Measurements from ENCODE around the gene GDI1. TPM values are rescaled to one million over a fixed set of nuclear protein-coding genes. Genes with fewer than 3 reads are reported as not detected.

Gene GDI1
- total RNA-seq, 1 experiment from 2014 or later = 128 TPM

GRCh38 chrX:154439841-154440240 is 2.9 kb downstream of the GDI1 start:
- no peak for DNase-seq
- Histone ChIP-seq H3K36me3 (replicated peaks; ENCODE audit: control insufficient read depth, insufficient read depth, low read length) (peaks cover 5% of the 10 kb centered on the region), H3K27me3 (ENCODE audit: control insufficient read depth, insufficient read depth, low read length) (no peaks in the 10 kb centered on the region), H3K4me3 (ENCODE audit: insufficient read depth, low read depth, low read length) (no peak overlapping the region)

GRCh38 chrX:154440623-154441357 is 3.8 kb downstream of the GDI1 start:
- DNase-seq = no peak
- H3K27me3 ChIP-seq (ENCODE audit: control insufficient read depth, insufficient read depth, low read length) = no peaks in the 10 kb centered on the region
- H3K4me3 ChIP-seq (ENCODE audit: insufficient read depth, low read depth, low read length) = no peak overlapping the region
- peaks cover 5% of the 10 kb centered on the region for H3K36me3 ChIP-seq (replicated peaks; ENCODE audit: control insufficient read depth, insufficient read depth, low read length)

- Histone ChIP-seq H3K36me3 (replicated peaks; ENCODE audit: control insufficient read depth, insufficient read depth, low read length) (peaks cover 5% of the 10 kb centered on the region), H3K27me3 (ENCODE audit: control insufficient read depth, insufficient read depth, low read length) (no peaks in the 10 kb centered on the region), H3K4me3 (ENCODE audit: insufficient read depth, low read depth, low read length) (no peak overlapping the region)
- DNase-seq = no peak
These were observed 4.6 kb downstream of the GDI1 start for GRCh38 chrX:154441564-154441963.

- H3K36me3 ChIP-seq (replicated peaks; ENCODE audit: control insufficient read depth, insufficient read depth, low read length) = peaks cover 5% of the 10 kb centered on the region
- H3K4me3 ChIP-seq (ENCODE audit: insufficient read depth, low read depth, low read length) = no peak overlapping the region
- DNase-seq = no peak
- H3K27me3 ChIP-seq (ENCODE audit: control insufficient read depth, insufficient read depth, low read length) = no peaks in the 10 kb centered on the region
These were observed 5.2 kb downstream of the GDI1 start for GRCh38 chrX:154441984-154442707.

- no peak for DNase-seq
- no peaks in the 10 kb centered on the region for H3K27me3 ChIP-seq (ENCODE audit: control insufficient read depth, insufficient read depth, low read length)
- peak overlapping the region; percentile 41 for H3K4me3 ChIP-seq (ENCODE audit: insufficient read depth, low read depth, low read length)
- H3K36me3 ChIP-seq (replicated peaks; ENCODE audit: control insufficient read depth, insufficient read depth, low read length) = peaks cover 5% of the 10 kb centered on the region
These were observed 6.5 kb downstream of the GDI1 start for GRCh38 chrX:154443479-154443910.

- no peaks in the 10 kb centered on the region for H3K27me3 ChIP-seq (ENCODE audit: control insufficient read depth, insufficient read depth, low read length)
- peaks cover 2% of the 10 kb centered on the region for H3K36me3 ChIP-seq (replicated peaks; ENCODE audit: control insufficient read depth, insufficient read depth, low read length)
- peak within 1 kb of the TSS; percentile 53 for H3K4me3 ChIP-seq (ENCODE audit: insufficient read depth, low read depth, low read length)
- DNase-seq = peak; percentile 94
These were observed 7.2 kb downstream of the GDI1 start, which contains the start of gene FAM50A for GRCh38 chrX:154443992-154444754. Gene FAM50A, plus strand, starts transcription at chrX:154444141. Its CDS starts 95 bp downstream, at chrX:154444236.

GRCh38 chrX:154444755-154445246 is 7.8 kb downstream of the GDI1 start:
- H3K27me3 ChIP-seq (ENCODE audit: control insufficient read depth, insufficient read depth, low read length) = no peaks in the 10 kb centered on the region
- DNase-seq = no peak
- no peaks in the 10 kb centered on the region; the same call in none of the 2 replicates for H3K36me3 ChIP-seq (replicated peaks; ENCODE audit: control insufficient read depth, insufficient read depth, low read length)
- H3K4me3 ChIP-seq (ENCODE audit: insufficient read depth, low read depth, low read length) = peak overlapping the region; percentile 53

GRCh38 chrX:154445776-154446175 is 8.8 kb downstream of the GDI1 start:
- DNase-seq = no peak
- peaks cover 2% of the 10 kb centered on the region for H3K36me3 ChIP-seq (replicated peaks; ENCODE audit: control insufficient read depth, insufficient read depth, low read length)
- no peak overlapping the region for H3K4me3 ChIP-seq (ENCODE audit: insufficient read depth, low read depth, low read length)
- no peaks in the 10 kb centered on the region for H3K27me3 ChIP-seq (ENCODE audit: control insufficient read depth, insufficient read depth, low read length)

GRCh38 chrX:154446430-154446829 is 9.5 kb downstream of the GDI1 start:
- DNase-seq = no peak
- no peaks in the 10 kb centered on the region for H3K27me3 ChIP-seq (ENCODE audit: control insufficient read depth, insufficient read depth, low read length)
- H3K4me3 ChIP-seq (ENCODE audit: insufficient read depth, low read depth, low read length) = no peak overlapping the region
- peaks cover 2% of the 10 kb centered on the region for H3K36me3 ChIP-seq (replicated peaks; ENCODE audit: control insufficient read depth, insufficient read depth, low read length)

GRCh38 chrX:154448484-154448883 is 11.5 kb downstream of the GDI1 start:
- Histone ChIP-seq H3K36me3 (replicated peaks; ENCODE audit: control insufficient read depth, insufficient read depth, low read length) (peaks cover 2% of the 10 kb centered on the region), H3K4me3 (ENCODE audit: insufficient read depth, low read depth, low read length) (no peak overlapping the region), H3K27me3 (ENCODE audit: control insufficient read depth, insufficient read depth, low read length) (no peaks in the 10 kb centered on the region)
- no peak for DNase-seq

GRCh38 chrX:154449618-154450017 is 12.7 kb downstream of the GDI1 start:
- Histone ChIP-seq H3K27me3 (ENCODE audit: control insufficient read depth, insufficient read depth, low read length) (no peaks in the 10 kb centered on the region), H3K4me3 (ENCODE audit: insufficient read depth, low read depth, low read length) (no peak overlapping the region), H3K36me3 (replicated peaks; ENCODE audit: control insufficient read depth, insufficient read depth, low read length) (peaks cover 2% of the 10 kb centered on the region)
- no peak for DNase-seq

- H3K4me3 ChIP-seq (ENCODE audit: insufficient read depth, low read depth, low read length) = no peak overlapping the region
- no peaks in the 10 kb centered on the region for H3K27me3 ChIP-seq (ENCODE audit: control insufficient read depth, insufficient read depth, low read length)
- H3K36me3 ChIP-seq (replicated peaks; ENCODE audit: control insufficient read depth, insufficient read depth, low read length) = peaks cover 2% of the 10 kb centered on the region
- DNase-seq = no peak
These were observed 13.4 kb downstream of the GDI1 start for GRCh38 chrX:154450312-154450711.

GRCh38 chrX:154452823-154453222 is 15.9 kb downstream of the GDI1 start:
- no peak overlapping the region for H3K4me3 ChIP-seq (ENCODE audit: insufficient read depth, low read depth, low read length)
- H3K27me3 ChIP-seq (ENCODE audit: control insufficient read depth, insufficient read depth, low read length) = no peaks in the 10 kb centered on the region
- DNase-seq = no peak
- peaks cover 2% of the 10 kb centered on the region for H3K36me3 ChIP-seq (replicated peaks; ENCODE audit: control insufficient read depth, insufficient read depth, low read length)

GRCh38 chrX:154457491-154458115 is 20.6 kb downstream of the GDI1 start:
- peak; percentile 96 for DNase-seq
- H3K36me3 ChIP-seq (replicated peaks; ENCODE audit: control insufficient read depth, insufficient read depth, low read length) = no peaks in the 10 kb centered on the region; the same call in 1 of the 2 replicates
- no peaks in the 10 kb centered on the region for H3K27me3 ChIP-seq (ENCODE audit: control insufficient read depth, insufficient read depth, low read length)
- H3K4me3 ChIP-seq (ENCODE audit: insufficient read depth, low read depth, low read length) = peak overlapping the region; percentile 28

Measured in H7 (cell line).